ENCODE results near the gene TMEM200C. TPM values are rescaled to one million over a fixed set of nuclear protein-coding genes. Genes with fewer than 3 reads are reported as not detected.

TMEM200C gene
- total RNA-seq, 4 donors from 2014 or later: 0.69 to 1.6 TPM; not detected in 2

DNA sequence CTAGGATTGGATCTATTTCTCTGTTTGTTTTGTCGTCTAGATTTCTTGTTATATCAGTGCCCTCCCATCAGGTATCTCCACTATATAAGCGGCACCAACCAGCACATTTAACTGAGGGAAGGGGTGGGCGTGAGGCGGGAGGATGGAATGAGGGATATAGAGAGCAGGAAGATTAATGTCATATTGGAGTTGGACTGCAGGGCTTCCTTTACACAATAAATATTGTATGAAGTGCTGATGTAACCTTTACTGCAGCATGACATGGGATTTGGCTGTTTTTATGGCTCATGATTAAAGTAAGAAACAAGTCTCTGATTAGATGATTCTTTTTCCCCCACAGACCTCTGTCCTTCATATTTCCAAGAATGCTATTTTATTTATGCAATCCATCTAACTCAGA is 54.8 kb downstream of the TMEM200C start:
- Histone ChIP-seq H3K4me3 (no peak overlapping the region), H3K9me3 (no peaks in the 10 kb centered on the region), H3K27ac (no peak overlapping the region), H3K27me3 (no peaks in the 10 kb centered on the region), H3K36me3 (no peaks in the 10 kb centered on the region), H3K4me1 (no peaks in the 10 kb centered on the region)
- DNase-seq: no peak
- intact Hi-C loops (cut with DNase I; ENCODE audit: low total_unique reads): no loop called here
- TF ChIP-seq, protein P1, sequence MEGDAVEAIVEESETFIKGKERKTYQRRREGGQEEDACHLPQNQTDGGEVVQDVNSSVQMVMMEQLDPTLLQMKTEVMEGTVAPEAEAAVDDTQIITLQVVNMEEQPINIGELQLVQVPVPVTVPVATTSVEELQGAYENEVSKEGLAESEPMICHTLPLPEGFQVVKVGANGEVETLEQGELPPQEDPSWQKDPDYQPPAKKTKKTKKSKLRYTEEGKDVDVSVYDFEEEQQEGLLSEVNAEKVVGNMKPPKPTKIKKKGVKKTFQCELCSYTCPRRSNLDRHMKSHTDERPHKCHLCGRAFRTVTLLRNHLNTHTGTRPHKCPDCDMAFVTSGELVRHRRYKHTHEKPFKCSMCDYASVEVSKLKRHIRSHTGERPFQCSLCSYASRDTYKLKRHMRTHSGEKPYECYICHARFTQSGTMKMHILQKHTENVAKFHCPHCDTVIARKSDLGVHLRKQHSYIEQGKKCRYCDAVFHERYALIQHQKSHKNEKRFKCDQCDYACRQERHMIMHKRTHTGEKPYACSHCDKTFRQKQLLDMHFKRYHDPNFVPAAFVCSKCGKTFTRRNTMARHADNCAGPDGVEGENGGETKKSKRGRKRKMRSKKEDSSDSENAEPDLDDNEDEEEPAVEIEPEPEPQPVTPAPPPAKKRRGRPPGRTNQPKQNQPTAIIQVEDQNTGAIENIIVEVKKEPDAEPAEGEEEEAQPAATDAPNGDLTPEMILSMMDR (IDR thresholded peaks at IDR 0.05): no peak
- no peak for TF ChIP-seq POLR2A (IDR thresholded peaks at IDR 0.05)

DNA sequence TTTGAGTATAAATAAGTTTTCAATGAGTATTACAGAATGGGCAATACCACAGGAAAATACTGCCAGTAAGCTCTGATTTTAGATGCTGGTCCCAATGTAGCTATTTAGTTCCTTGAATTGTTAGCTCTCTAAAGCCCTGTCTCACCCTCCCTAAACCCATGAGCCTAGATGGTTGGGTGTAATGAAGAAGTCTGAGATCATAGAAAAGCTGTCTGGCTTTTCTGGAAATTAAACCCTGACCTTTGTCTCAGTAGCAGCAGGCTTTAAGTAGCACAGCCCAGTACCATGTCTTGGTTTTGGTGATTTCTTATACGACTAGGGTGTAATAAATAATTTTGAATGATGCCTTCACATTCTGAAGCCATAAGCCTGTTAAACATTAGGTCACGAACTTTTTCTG is 55.3 kb downstream of the TMEM200C start:
- DNase-seq: no peak
- Histone ChIP-seq H3K4me1 (no peaks in the 10 kb centered on the region), H3K27ac (no peak overlapping the region), H3K4me3 (no peak overlapping the region), H3K36me3 (no peaks in the 10 kb centered on the region), H3K9me3 (no peaks in the 10 kb centered on the region), H3K27me3 (no peaks in the 10 kb centered on the region)
- TF ChIP-seq, protein P1 (IDR thresholded peaks at IDR 0.05): no peak
- no peak for TF ChIP-seq POLR2A (IDR thresholded peaks at IDR 0.05)
- intact Hi-C loops (cut with DNase I; ENCODE audit: low total_unique reads): no loop called here

DNA sequence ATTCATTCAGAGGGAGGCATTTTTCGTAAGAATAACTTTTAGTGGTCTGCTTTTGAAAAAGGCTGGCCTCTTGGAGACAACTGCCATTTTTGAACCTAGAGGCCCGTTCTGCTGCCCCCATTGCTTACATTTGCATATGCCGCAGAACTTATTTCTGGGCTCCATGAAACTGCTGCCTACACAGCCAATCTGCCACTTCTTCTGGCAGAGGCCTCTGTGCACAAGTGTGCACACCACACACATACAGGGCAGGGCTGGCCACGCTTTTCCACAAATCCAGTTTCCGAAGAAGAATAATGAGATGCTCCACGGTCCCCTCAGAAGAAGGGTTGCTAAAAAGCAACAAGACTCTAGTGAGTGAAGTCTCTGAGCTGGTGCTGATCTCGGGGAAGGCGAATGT is 56.2 kb downstream of the TMEM200C start:
- Histone ChIP-seq H3K27ac (no peak overlapping the region), H3K4me3 (no peak overlapping the region), H3K4me1 (no peaks in the 10 kb centered on the region), H3K9me3 (no peaks in the 10 kb centered on the region), H3K36me3 (no peaks in the 10 kb centered on the region), H3K27me3 (no peaks in the 10 kb centered on the region)
- intact Hi-C loops (cut with DNase I; ENCODE audit: low total_unique reads): no loop called here
- DNase-seq: no peak
- TF ChIP-seq, protein P1 (IDR thresholded peaks at IDR 0.05): no peak
- no peak for TF ChIP-seq POLR2A (IDR thresholded peaks at IDR 0.05)

Small RNA genes within 50 kb of the gene (microRNA-seq; reads per million reads assigned to microRNA genes)
- gene MIR3976 (ENCODE audit: borderline microRNAs expressed, borderline replicate concordance): not detected

Small RNA genes within 50 kb of the gene (small RNA-seq; reads per million reads assigned to genes)
- gene MIR3976: not detected

All from uterus (tissue), 4 donors.